Measurements from ENCODE around the gene ANKRD44.

ANKRD44 gene

DNA sequence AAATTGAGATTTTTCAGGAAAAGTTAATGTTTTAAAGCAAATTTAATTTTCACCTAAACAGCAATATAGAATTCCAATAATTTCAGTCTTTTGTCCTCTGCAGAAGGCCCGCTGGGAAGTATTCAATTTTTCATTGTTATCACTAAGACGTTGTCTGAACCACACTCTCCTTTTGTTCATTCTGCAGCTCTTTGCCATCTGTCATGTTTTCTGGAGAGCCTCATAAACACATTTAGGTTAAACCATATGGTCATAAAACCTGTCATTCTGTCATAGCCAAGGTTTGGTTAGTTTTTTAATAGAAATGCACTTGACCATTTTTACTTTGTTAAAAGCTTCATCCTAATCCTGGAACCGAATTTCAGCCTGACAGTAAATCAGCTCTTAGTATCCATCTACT lies 330.1 kb downstream of the ANKRD44 start:
- Histone ChIP-seq H3K4me1 (ENCODE audit: insufficient read depth, poor library complexity, severe bottlenecking) (no peaks in the 10 kb centered on the region), H3K9me3 (ENCODE audit: severe bottlenecking) (no peaks in the 10 kb centered on the region), H3K27me3 (ENCODE audit: insufficient read depth, poor library complexity, severe bottlenecking) (no peaks in the 10 kb centered on the region), H3K27ac (ENCODE audit: poor library complexity, severe bottlenecking) (no peak overlapping the region), H3K4me3 (ENCODE audit: severe bottlenecking) (no peak overlapping the region), H3K36me3 (ENCODE audit: low read depth) (no peaks in the 10 kb centered on the region)
- TF ChIP-seq CTCF (IDR thresholded peaks at IDR 0.05; ENCODE audit: poor library complexity, severe bottlenecking), result no peak
- DNase-seq (ENCODE audit: low spot score) (no peak), ATAC-seq (ENCODE audit: low read depth) (no peak)

DNA sequence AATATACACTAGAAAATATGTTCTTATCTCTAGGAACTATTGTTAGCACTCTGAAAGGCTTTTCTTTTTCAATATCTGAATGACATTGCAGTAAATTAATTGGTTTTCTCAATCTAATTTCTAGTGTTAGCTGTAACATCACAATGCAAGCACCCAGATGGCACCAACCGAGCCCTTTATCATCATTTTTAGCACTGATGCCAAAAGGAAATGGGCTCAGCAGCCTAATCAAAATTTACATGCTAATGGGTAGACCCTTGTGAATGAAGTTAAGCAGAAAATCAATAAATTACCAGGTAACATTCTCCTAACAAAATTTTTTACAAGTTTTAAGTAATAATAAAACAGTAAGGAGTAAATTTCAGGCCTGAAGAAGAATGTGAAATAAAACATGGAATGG lies 330.6 kb downstream of the ANKRD44 start:
- no peak overlapping the region for H3K27ac ChIP-seq (ENCODE audit: poor library complexity, severe bottlenecking)
- no peaks in the 10 kb centered on the region for H3K36me3 ChIP-seq (ENCODE audit: low read depth)
- no peak overlapping the region for H3K4me3 ChIP-seq (ENCODE audit: severe bottlenecking)
- H3K9me3 ChIP-seq (ENCODE audit: severe bottlenecking), result no peaks in the 10 kb centered on the region
- no peak for TF ChIP-seq CTCF (IDR thresholded peaks at IDR 0.05; ENCODE audit: poor library complexity, severe bottlenecking)
- H3K4me1 ChIP-seq (ENCODE audit: insufficient read depth, poor library complexity, severe bottlenecking), result no peaks in the 10 kb centered on the region
- no peaks in the 10 kb centered on the region for H3K27me3 ChIP-seq (ENCODE audit: insufficient read depth, poor library complexity, severe bottlenecking)
- DNase-seq (ENCODE audit: low spot score), result no peak
- no peak for ATAC-seq (ENCODE audit: low read depth)

DNA sequence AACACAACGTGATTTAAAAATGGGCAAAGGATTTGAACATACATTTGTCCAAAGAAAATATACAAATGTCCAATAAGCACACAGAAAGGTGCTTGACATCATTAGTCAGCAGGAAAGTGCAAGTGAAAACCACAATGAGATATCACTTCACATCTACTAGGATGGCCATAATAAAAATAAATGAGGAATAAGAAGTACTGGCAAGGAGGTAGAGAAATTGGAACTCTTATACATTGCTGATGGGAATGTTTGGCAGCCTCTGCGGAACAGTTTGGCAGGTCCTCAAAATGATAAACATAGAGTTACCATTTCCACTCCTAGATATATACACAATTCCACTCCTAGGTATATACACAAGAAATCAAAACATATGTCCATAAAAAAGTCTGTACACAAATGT lies 333.1 kb downstream of the ANKRD44 start:
- H3K4me1 ChIP-seq (ENCODE audit: insufficient read depth, poor library complexity, severe bottlenecking), result no peaks in the 10 kb centered on the region

DNA sequence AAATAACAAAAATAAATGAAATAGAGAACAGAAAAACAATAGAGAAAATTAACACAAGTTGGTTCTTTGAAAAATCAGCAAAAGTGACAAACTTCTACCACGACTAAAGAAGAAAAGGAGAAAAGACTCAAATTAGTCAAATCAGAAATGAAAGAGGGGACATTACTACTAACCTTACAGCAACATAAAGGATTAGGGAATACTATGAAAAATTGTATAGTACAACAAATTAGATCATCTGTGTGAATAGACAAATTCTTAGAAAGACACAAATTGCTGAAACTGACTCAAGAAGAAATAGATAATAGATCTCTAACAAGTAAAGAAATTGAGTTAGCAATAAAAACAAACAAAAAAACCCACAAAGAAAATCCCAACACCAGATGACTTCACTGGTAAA lies 335.6 kb downstream of the ANKRD44 start:
- Histone ChIP-seq H3K9me3 (ENCODE audit: severe bottlenecking) (no peaks in the 10 kb centered on the region), H3K36me3 (ENCODE audit: low read depth) (no peaks in the 10 kb centered on the region), H3K27ac (ENCODE audit: poor library complexity, severe bottlenecking) (no peak overlapping the region), H3K4me1 (ENCODE audit: insufficient read depth, poor library complexity, severe bottlenecking) (no peaks in the 10 kb centered on the region), H3K27me3 (ENCODE audit: insufficient read depth, poor library complexity, severe bottlenecking) (no peaks in the 10 kb centered on the region), H3K4me3 (ENCODE audit: severe bottlenecking) (no peak overlapping the region)
- no peak for TF ChIP-seq CTCF (IDR thresholded peaks at IDR 0.05; ENCODE audit: poor library complexity, severe bottlenecking)
- ATAC-seq (ENCODE audit: low read depth), result no peak
- DNase-seq (ENCODE audit: low spot score), result no peak

More for the DNA sequence above, 333.1 kb downstream of the ANKRD44 start:
- H3K27ac ChIP-seq (ENCODE audit: poor library complexity, severe bottlenecking), result no peak overlapping the region
- no peak for TF ChIP-seq CTCF (IDR thresholded peaks at IDR 0.05; ENCODE audit: poor library complexity, severe bottlenecking)
- DNase-seq (ENCODE audit: low spot score), result no peak
- H3K36me3 ChIP-seq (ENCODE audit: low read depth), result no peaks in the 10 kb centered on the region
- ATAC-seq (ENCODE audit: low read depth), result no peak
- no peaks in the 10 kb centered on the region for H3K27me3 ChIP-seq (ENCODE audit: insufficient read depth, poor library complexity, severe bottlenecking)
- no peak overlapping the region for H3K4me3 ChIP-seq (ENCODE audit: severe bottlenecking)
- no peaks in the 10 kb centered on the region for H3K9me3 ChIP-seq (ENCODE audit: severe bottlenecking)

- Histone ChIP-seq H3K9me3 (ENCODE audit: severe bottlenecking) (no peaks in the 10 kb centered on the region), H3K27ac (ENCODE audit: poor library complexity, severe bottlenecking) (no peak overlapping the region), H3K4me1 (ENCODE audit: insufficient read depth, poor library complexity, severe bottlenecking) (no peaks in the 10 kb centered on the region), H3K4me3 (ENCODE audit: severe bottlenecking) (no peak overlapping the region), H3K36me3 (ENCODE audit: low read depth) (no peaks in the 10 kb centered on the region), H3K27me3 (ENCODE audit: insufficient read depth, poor library complexity, severe bottlenecking) (no peaks in the 10 kb centered on the region)
- no peak for DNase-seq (ENCODE audit: low spot score)
- no peak for TF ChIP-seq CTCF (IDR thresholded peaks at IDR 0.05; ENCODE audit: poor library complexity, severe bottlenecking)
- ATAC-seq (ENCODE audit: low read depth), result peak; percentile 54; the same call in 2 of the 3 replicates
These were observed 338.9 kb downstream of the ANKRD44 start for GRCh38 chr2:196971574-196972279.
